Dedifferentiated amniotic fluid mesenchymal stem cell (primary cell): ENCODE measurements around the gene ALDH1B1.
"Not testable (repeated sequence)": the region's sequence is repeated elsewhere in the genome, so short reads cannot be mapped to it uniquely, and the experiment has no call there.

Experiments
- DNase-seq: peaks from one replicate; pipeline ENCODE4 v3.0.0-alpha.2; 2016; ENCODE audit errors: extremely low spot score

Gene ALDH1B1

DNA sequence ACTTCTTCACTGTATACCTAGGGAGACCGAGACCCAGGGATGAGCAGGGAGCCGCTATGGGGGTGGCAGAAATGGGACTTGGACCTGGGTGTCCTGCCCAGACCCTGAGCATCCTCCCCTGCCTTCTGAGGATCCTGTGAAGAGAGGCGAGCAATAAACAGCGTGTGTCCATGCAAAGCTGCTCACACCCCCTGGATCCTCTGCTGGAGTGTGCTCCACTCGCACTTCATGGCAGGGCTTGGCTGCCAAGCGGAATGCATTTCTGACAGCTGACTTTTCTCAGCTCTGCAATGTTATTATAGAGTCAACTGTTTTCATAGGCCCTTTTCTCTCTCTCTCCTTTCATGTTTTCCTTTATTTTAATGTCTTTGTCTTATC lies 31.0 kb upstream of the ALDH1B1 start:
- no peak for DNase-seq

DNA sequence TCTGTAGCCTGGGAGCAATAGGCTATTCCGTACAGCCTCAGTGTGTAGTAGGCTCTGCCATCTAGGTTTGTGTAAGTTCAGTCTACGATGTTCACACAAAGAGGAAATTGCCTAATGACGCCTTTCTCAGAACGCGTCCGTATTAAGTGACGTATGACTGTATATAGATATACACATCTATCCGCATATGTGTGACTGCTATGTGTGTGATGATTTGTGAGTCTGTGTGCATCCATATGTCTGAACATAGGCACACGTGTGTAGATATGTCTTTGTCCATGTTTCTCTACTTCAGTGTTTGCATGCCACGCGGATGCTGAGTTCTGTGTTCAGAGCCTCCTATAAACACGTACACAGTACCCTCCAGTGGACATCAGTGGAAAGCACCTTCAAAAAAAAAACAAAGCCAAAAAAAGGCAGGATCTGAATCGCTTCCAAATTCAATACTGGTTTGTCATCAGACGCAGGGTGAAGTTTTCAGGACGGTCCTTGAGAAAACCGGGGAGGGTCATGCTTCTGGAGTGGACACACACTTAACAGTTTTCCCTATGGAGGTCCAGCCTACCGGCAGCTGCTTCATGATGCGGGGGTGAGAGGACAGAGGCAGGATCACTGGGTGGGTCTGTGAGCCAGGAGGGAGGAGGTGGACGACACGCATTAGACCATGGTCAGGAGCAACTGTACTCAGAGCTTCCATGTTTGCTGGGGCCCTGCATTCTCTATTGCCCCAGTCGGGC lies 29.5 kb upstream of the ALDH1B1 start:
- DNase-seq, result peak; percentile 89

DNA sequence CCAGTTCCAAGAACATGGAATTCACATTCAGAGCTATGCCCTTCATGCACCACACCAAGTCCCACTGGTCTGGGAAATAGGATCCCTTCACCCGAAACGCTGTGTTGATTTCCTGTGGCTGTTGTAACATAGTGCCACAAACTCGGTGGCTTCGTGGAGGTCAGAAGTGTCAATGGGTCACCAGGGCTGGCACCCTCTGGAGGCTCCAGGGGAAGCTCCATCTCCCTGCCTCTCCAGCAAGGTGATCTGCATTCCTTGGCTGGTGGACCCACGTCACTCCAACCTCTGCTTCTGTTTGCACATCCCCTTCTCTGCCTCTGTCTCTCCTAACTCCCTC lies 28.9 kb upstream of the ALDH1B1 start:
- DNase-seq, result no peak

DNA sequence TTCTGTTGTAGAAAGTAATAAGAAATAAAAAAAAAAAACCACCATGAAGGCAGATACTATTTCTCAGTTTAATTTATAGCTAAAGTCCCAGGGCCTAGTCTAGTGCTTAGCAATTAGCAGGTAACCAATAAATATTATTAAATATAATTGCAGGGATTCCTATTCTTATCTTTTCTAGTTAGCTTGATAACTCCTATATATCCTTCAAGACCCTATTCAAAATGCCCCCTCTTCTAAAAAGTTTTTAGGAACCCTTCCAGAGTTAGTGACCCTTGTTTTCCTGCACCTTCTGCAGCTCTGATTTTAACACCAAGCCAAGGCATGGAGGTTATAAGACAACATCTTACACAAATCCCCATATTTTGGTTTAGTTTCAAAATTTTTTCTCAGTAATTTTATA lies 24.6 kb upstream of the ALDH1B1 start:
- no peak for DNase-seq

DNA sequence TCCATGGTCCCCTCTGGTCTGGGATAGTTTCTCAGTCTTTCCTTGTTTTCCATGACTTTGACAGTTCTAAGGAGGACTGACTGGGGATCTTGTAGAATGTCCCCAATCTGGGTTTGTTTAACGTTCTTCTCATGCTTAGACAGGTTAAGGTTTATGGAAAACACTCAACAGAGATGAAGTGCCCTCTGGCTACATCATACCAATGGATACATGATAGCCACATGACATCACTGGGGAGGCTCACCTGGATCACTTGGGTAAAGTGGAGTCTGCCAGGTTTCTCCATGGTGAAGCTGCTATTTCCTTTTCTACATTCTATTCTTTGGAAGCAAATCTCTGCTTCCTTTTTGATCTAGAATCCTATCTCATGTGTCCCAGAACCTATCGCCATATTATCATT lies 23.8 kb upstream of the ALDH1B1 start:
- no peak for DNase-seq

DNA sequence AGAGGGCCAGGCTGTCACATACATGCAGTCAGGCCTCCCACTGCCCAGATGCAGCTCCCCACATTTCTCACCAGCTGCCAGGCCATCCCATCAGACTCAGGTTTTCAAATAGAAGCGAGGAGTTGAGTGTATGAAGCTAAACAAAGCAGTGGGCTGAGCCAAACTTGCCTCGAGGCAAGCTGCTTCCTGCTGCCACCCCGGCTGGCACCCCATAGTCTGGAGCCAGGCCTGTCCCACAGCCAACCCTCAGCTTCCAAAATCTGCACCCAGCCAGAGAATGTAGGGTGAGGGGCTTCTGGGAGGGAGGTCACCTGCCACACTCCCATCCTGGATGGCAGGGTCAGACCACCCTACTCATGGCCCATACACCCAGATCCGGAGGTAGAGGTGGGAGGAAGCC lies 22.3 kb upstream of the ALDH1B1 start:
- DNase-seq, result no peak

DNA sequence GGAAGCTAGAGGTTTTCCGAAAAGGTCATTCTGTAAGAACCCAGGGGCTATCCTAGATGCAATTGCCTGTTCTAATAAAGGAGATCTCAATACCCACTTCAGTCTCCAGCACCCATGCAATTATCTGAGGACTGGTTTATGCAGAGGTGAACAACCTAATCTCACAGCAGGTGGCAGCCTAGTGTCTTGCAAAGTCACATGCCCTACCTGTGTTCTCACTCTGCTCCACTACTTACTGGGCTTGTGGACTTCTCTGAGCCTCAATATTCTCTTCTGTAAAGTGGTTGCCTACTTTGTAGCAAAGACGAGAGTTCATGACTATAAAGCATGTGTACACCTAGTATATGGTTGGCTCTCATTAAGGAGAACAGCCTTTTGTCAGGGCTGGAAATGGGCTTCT lies 21.0 kb upstream of the ALDH1B1 start:
- DNase-seq, result no peak

DNA sequence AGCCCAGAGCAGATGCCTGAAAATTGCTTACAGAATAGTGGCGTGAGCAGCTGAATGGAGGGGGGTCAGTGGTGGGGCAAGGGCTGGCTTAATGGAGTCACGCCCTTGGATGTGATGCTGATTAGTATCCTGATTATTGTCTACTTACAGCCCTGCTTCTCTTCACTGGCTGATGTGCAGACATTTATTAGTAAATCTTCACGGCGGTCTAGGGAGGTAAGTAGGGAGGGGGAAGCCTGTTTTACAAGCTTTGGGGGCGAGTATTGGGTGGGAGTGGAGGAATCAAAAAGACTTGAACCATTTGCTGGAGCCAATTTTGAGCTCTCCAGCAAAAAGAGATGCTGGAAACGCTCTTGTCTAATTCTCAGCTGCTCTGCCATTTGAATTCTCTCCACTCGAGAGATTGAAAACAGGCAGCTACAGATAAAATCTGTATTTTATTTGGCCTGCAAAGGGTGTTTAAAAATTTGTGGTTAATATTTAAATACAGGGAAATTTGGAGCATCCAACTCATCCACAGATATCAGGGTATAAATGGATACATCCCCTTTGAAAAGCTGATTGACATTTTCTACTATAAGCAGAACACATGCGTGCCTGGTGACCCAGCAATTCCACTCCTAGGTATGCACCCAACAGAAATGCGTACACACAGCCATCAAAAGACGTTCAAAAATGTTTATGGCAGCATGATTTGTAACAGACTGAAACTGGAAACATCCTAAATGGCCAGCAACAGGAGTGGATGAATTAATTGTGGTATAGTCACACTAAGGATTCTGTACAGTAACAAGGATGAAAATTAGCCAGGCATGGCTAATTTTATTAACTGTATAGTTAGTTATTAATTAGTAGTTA lies 19.5 kb upstream of the ALDH1B1 start:
- no peak for DNase-seq

DNA sequence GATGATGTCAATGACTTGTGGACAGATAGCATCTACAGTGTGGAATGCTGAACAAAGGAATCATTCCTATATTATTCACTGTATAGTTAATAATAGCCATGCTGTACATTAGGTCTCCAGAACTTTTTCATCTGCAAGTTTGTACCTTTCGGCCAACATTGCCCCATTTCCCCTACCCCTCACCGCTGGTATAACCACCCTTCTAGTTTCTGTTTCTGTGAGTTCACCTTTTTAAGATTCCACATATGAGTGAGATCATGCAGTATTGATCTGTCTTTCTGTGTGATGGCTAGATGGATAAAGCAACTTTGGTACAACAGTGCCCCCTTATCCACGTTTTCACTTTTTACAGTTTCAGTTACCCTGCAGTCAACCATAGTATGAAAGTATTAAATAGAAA lies 18.8 kb upstream of the ALDH1B1 start:
- no peak for DNase-seq

DNA sequence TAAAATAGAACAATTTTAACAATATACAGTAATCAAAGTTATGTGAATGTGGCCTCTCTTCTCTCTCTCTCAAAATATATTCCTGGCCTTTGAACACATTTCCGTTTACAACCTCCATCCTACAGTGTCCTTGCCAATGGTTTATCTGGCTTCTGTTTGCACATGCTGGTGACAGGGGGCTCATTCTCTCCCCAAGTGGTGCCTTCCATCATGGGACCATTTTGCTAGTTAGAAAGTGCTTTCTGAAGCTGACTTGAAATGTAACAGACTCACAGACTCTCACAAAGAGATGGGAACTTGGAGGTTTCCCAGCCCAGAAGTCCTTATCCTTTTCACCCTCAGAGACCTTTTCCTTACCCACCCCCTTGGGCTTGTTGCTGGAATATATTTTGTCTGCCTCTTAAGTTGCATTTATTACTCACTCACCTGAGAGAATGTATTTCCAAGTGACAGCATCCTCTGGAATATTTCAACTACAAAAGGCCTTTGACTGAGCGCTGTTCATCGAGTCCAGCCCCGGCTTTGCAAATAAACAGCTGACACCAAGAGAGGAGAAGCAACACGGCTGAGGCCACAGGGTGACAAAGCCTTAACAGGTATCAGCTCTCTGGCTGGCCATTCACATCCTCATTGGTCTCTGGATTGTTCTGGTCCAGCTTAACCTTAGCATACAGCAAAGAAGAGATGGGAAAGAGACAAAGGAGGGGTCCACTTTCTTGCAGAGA lies 17.5 kb upstream of the ALDH1B1 start:
- no peak for DNase-seq

DNA sequence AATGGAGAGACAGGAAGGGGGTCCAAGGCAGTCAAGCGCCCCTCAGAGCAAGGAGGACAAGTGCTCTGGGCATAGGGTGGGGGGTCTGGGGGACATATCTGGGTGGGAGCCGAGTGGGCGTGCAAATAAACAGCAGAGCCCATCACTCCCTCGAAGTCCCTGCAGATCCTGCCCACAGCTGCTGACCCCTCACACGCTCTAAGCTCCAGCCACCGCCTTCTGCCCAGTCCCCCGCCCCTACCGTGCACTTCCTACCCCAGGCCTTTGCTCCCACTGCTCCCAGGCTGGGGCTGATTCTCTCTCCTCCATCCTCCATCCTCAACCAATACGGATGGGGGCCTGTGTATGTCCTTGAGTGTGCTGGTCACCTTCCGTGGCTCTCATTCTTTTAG lies 16.9 kb upstream of the ALDH1B1 start:
- no peak for DNase-seq

DNA sequence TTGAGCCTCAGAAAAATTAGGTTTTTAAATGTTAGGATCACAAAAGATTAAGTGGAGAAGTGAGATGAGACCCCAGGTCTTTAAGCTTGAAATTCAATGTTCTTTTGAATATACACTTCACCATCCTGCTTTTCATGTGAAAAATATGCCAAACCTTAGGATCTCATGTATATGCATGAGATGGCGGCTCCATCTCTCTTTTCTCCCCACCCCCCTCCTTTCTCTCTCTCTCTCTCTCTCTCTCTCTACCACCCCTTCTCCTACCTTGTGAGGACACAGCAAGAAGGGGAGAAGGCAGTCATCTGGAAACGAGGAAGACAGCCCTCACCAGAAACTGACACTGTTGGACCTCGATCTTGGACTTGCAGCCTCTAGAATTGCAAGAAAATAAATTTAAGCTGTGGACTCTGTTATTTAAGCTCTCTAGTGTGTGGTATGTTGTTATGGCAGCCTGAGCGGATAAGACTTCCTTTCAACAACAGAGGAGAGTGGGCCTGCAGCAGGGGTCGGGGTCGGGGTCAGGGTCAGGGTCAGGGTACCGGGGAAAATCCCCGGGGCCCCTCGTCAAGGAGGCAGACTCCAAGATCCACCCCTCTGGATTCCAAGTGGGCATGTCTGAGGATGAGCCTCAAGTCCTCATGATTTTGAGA lies 16.4 kb upstream of the ALDH1B1 start:
- DNase-seq, result no peak

DNA sequence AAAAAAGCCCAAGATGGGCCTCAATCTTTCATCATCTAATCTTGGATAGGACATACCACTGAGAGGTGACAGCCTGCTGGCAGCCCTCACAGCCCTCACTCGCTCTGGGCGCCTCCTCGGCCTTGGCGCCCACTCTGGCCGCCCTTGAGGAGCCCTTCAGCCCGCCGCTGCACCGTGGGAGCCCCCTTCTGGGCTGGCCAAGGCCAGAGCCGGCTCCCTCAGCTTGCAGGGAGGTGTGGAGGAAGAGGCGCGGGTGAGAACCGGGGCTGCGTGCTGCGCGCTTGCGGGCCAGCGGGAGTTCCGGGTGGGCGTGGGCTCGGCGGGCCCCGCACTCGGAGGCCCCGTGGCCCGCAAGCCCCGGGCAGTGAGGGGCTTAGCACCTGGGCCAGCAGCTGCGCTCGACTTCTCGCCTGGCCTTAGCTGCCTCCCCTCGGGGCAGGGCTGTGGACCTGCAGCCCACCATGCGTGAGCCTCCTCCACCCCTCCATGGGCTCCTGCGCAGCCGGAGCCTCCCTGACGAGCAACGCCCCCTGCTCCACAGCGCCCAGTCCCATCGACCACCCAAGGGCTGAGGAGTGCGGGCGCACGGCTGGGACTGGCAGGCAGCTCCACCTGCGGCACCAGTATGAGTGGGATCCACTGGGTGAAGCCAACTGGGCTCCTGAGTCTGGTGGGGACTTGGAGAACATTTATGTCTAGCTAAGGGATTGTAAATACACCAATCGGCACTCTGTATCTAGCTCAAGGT lies 15.0 kb upstream of the ALDH1B1 start:
- DNase-seq, result not testable (repeated sequence)

DNA sequence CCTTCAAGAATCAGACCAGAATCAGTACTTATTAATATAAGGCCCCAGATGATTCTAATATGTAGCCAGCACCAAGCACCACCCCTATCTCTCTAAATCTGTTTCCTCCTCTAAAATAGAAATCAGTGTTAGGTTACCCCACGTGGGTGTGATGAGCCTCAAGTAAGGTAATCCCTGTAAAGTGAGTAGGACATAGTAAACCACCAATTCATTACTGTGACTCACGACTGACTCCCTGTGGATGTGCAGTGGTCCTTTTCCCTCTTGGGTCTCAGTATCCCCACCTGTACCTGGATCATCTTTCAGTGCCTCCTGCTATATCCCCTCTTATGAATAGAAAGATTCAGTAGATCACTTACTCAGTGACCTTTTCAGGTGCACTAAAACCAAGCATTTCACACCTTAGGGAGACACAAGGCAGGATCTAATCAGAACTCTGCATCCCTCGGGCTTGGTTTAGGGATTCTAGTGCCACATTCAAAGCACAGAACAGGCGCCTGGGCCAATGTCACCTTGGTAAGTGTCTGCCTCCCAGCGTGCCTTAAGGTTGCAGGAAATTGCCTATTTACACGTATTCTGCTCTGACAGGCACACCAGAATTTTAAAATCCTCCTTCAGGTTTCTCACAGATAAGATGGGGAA lies 12.2 kb upstream of the ALDH1B1 start:
- DNase-seq, result no peak

DNA sequence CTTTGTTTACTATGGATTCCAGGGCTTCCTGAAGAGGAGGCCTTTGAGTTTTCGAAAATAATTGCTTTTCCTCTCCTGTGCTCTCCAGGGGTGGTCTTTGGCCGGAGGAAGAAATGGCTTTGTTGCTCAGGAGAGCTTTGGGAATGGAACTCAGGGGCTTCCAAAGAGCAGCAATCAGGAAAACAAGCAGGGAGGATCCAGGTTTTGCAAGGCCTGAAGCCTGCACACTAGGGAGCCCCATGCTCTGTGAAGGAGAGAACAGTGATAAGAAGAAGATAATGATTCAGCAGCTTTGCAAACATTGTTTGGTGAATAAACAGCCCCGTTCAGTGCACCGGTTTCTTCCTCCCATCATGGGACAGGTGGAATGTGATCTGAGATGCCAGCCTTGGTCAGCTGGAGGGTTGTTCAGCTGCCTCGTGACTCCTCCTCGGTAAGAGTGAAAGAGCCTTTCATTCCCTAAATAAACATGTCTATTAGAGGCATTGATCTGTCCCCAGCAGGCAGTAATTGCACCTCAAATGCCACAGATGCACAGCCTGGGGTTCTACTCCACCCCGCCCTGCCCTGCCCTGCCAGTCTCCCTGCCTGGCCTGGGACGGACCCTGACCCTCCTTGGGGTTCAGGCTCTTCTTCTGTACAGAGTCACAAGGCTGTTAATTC lies 11.5 kb upstream of the ALDH1B1 start:
- no peak for DNase-seq

DNA sequence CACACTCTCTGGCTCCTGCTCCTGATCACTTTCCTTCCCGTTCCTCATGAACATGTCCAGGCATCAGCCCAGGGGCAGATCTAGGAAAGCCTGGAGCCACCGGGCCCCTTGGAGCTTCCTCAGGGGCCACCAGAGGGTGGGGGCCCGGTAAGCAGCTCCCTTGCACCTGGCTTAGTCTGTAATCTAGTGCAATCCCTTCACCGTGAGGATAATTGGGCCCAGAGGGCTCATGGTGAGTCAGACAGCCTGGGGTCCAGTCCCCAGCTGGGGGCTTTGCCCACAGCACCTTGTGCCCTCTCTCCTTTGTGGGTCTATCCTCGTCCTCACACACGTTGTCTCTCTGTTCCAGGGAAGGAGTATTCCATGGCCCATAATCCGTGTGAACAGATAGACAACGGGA lies 10.4 kb upstream of the ALDH1B1 start:
- DNase-seq, result no peak

DNA sequence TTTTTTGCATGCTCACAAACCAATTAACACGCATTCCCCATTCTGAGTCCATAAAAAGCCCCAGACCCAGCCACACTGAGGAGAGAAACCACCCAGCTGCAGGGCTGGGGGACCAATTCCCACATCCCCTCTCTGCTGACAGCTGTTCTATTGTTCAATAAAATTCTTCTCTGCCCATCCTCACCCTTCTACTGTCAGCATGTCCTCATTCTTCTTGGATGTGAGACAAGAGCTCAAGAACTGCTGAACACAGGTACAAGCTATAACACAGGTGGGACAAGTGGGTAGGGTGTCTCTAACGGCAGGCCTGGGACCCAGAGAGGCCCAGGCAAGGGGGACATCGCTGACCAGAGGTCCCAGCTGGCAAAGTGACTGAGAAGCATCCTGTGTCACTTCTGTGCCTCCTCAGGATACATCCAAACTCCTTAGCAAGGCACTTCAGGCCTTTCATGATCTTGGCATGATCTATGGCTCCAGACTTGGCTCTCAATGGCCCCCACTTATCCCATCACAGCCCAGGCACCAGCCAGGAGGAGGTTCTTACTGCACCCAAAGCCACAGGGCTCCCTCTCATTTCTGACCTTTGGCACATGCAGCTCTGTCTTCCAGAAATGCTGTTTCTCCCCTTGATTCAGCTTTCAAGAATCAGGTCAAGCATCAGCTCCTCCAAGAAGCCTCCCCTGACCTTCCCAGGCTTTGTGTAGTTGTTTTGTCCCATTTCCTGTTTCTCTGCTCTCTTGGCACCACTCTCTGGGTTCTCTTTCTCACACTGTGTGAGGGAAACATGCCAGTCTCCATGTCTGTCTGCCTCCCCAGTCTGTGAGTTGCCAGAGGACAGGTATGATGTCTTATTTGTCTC lies 7.3 kb upstream of the ALDH1B1 start:
- no peak for DNase-seq

DNA sequence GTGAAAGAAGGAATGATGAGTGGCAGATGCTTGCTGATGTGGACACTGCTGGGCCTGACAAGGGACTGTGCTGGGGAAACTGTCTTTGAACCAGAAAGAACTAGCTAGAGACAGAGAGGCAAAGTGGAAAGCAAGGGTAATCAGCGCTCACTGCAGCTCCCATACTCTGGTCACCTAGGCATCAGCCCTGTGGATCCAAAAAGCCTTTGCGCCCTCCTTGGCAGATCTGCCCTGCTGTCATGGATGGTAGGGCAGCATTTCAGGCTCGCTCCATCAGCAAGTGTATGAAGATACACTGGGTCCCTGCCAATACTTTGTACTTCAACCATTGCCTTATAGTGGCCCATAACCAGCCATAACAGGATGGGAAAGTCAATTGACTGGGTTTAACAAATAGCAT lies 6.6 kb upstream of the ALDH1B1 start:
- DNase-seq, result no peak

DNA sequence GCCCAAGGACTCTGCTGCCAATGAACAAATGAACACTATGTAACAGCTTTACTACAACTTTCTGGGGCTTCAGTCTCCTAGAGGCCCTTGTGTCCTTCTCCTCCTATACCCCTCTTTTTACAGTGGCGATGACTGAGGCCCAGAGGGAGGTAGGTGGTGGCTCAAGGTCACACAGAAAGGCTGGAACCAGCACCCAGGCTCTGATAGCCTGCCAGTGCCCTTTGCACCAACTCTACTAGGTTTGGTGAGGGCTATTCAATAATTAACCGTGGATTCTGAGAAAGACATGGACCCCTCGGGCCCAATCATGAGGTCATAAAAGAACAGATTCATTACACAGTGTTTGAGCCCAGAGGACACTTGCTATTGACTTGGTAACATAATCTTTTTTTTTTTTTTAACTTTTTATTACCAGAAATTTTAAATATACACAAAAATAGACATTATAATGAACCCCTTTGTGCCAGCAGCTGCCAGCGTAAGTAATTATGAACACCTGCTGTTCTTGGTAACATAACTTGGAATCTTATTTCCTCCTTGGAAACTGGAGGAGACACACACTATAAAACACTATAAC lies 6.1 kb upstream of the ALDH1B1 start:
- no peak for DNase-seq
